Stimulated activated CD8-positive, alpha-beta memory T cell treated with anti-CD3 and anti-CD28 coated beads, Interleukin-12 subunit alpha, Interleukin-12 subunit beta, amount 100 ng/mL, for 24 hours (primary cell): ENCODE results near the gene IFI27L2.
A peak's percentile ranks its signal among the peaks of the same experiment; 100 is the strongest.

ENCODE experiments used
- DNase-seq: peaks from one replicate; pipeline ENCODE4 v3.0.0-alpha.2; 2020; ENCODE audit errors: extremely low read depth

The IFI27L2 gene

DNA sequence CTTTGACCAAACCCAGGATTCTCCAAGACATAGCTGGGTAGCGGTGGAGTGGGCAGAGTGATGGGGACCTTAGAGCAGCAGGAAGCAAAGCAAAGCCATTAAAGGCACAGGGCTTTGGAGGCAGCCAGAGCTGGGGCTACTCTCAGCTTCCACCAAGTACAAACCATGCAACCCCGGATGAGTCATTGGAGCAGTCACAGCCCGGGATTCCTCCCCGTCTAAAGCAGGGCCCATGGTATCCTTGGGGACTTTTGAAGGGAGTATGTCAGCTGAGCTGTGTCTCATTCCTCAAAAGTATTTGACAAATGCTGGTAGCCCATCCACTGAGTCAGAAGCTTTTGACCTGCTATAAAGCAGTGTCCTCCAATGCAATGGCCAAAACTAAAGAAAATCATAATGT lies 28.6 kb downstream of the IFI27L2 start:
- DNase-seq = no peak

DNA sequence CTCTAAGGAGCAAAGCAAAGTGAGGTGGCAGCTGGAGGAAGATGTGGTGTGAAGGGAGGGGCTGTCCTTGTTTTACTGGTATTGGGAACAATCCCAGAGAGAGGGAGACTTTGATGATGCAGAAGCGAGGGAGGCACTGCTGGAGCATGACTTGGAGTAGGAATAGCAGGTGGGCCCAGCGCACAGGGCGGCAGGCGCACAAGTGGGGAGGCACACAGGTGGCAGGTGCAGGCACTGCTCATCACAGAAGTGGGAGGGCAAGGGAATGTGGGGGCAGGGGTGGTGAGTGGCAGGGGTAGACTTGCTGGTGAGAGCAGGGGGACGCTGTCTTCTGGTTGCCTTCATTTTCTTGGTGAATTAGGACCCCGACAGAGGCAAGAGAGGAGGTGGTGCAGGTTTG lies 30.4 kb downstream of the IFI27L2 start:
- no peak for DNase-seq

DNA sequence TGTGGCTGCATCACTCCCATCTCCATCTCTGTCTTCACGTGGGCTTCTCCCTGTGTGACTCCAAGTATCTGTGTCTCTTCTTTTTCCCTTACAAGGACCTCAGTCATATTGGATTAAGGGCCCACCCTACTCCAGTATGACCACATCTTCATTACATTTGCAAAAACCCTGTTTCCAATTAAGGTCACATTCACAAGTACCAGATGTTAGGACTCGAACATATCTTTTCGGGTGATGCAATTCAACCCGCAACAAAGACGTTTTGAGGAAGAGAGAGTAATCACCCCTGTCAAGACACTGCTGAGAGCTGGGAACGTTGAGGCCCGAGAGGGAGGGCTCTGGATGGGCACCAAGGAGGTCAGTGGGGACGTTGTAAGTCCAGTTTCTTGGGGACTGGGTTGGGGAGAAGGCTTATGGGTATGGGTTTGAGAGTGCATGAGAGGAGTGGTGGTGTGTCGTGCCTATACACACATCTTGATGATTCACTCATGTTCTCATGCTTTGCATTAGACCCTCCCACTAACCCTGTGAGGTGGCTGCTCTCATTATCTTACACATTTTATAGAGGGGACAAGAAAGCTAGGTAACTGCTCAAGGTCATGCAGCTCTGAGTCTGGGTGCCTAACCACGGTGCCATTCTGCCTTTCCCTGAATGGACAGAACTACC lies 30.9 kb downstream of the IFI27L2 start:
- DNase-seq = no peak

DNA sequence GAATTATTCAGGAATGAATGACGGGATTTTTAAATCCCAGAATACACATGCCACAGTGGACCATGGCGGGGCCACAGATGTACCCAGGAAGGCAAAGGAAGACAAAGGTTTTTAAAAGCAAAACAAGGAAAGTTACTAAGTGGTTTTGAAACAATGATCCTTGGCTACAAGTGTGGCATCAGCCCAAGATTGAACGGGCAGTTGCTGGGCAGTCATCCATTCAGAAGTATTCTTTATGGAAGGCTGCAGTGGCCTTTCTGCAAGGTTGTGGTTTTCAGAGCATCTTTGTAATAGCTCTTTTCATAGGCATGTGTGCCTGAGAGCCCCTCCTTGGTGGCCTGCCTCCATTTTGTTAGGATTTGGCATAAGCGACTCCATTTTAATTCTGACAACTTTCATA lies 32.3 kb downstream of the IFI27L2 start:
- DNase-seq = no peak

DNA sequence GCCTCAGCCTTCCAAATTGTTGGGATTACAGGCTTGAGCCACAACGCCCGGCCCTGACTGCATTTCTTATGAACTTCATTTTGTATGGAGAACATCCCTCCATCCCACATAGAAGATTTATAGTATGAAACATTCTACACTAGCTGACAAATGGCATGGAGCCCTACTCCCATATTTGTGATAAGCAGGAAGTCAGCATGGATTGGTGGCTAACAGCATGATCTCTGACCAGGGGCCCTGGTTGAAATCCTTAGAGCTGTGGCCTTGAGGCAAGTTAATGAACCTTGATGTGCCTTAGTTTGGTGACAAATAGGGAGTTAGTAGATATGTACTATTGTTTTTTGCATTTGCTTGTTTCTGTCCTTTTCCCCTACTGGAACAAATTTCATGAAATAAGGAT lies 36.0 kb downstream of the IFI27L2 start:
- DNase-seq = no peak

DNA sequence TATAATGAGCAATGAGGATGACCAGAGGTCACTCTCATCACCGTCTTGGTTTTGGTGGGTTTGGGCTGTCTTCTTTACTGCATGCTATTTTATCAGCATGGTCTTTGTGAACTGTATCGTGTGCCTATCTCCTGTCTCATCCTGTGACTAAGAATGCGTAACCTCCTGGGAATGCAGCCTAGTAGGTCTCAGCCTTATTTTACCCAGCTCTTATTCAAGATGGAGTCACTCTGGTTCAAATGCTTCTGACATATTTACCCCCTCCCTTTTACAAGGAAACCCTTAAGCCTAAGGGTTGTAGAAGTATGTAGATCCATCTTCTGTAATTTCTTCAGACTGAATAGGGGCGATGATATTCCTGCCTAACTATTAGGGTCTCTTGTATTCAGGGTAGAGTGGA lies 39.9 kb downstream of the IFI27L2 start:
- no peak for DNase-seq

DNA sequence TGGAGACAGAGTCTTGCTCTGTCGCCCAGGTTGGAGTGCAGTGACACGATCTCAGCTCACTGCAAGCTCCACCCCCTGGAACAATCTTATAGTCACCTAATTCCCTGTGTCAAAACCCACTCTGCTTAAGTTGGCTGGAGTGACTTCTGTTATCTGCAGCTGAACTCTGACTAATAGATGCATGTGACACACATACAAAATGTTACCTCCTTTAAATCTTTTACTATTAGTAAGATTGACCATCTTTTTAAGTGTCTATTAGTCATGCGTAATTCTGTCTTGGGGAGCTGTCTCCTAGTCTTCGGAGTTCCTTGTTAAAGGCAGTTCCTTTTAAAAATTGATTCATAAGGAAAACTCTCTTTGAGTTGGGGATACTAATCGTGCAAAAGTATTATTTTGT lies 40.9 kb downstream of the IFI27L2 start:
- no peak for DNase-seq

DNA sequence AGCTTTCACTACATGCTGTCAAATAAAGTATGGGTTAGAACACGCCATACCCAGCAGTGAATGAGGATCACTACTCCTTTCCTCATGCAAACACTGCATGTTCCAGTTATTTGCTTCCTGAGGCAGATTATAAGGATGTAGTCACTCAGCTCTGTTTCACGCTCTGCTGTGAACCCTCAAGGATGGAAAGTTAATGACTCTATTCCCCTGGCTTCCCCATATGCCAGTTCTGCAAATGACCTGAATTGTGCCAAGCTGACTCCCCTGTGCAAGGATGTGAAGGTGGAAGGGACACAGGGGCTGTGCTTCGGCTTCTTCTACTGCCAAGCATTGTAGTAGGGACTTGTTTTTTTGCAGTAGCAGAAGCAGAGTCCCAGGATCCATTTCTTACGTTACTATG lies 41.5 kb downstream of the IFI27L2 start:
- no peak for DNase-seq

DNA sequence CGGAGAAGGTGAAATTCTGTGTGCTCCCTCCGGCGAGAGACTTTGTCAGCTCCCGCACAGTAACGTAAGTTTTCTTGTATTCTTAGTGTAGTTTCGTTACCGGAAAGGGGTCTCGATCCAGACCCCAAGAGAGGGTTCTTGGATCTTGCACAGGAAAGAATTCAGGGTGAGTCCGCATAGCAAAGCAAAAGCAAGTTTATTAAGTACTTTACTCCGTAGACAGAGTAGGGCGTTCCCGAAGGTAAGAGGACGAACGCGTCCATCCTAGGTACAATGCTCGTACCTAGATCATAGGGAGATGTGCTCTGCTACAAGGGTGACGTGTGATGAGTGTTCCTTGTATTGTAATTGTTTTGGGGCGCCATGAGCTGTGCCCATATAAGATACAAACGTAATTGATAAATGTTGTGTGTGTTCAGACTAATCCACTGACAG lies 48.0 kb downstream of the IFI27L2 start:
- DNase-seq = no peak

DNA sequence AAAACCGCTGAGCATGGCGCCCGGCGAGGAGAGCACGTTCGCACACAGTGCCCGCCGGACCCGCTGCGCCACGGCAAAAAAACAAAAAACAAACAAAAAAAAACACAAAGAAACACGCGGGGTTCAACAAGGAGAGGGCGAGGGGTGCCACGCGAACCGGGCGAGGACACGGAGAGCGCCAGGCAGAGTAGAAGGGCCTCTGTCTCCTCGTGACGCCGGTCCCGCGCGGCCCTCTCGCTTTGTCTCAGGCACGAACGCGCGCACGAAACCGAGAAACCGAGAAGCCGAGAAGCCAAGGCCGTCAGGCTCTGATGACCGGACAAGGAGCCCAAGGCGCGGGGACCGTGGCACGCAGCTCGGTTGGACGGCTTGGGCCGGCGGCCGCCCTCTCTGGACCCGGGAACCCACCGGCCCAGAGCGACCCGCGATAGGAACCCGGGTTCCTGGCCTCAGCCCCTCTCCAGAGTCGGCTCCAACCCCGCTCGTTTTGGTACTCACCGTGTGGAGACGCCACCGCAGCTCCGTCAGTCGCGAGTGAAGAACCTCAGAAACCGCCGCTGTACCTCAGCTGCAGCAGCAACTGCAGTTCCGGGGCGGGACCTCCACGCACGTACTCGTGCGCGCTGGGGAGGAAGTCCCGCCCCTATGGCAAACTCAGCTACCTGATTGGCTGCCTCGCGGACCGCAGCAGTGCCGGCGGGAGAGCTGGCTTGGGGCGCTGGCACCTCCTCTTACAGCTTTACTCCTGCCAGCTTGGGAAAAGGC lies 48.6 kb downstream of the IFI27L2 start, which contains the start of the genes DDX24 and IFI27L1:
DDX24 (minus strand) TSS at position 582 of the 765 bp plus-strand sequence. CDS start 1,460 bp downstream, outside the sequence.
IFI27L1 (plus strand) TSS at position 690 of the 765 bp plus-strand sequence. CDS start 15,628 bp downstream, outside the sequence.
- peak; percentile 92 for DNase-seq

DNA sequence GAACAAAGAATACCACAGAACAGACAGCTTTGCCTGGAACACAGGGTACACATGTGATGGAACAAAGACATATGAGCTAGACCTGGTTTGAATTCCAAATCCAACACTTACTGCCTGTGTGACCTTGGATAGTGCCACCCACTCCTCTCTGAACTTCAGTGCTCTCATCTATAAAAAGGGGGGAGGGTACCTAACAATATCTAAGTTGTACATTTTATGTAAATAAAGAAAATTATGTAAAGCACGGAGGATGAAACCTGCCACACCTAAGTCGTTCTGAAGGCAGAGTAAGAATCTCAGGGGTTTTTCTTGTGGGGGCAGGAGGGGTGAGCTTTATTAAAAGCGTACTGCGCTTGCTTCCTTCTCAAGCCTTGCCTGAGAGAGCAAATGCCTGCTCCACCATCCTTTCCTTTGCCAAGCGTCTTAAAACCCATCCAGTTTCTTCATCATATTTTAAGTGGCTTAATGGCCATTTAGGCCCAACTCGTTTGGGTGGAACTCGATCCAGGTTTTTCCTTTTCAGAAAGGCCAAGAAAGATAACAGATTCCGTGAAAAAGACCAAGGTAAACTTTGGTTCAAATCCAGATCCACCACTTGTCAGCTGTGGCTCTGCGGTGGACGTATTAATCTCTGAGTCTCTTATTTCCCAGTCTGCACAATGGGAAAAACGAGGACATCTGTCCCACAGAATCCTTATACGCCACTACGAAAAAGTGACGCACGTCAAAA lies 49.3 kb downstream of the IFI27L2 start:
- no peak for DNase-seq

DNA sequence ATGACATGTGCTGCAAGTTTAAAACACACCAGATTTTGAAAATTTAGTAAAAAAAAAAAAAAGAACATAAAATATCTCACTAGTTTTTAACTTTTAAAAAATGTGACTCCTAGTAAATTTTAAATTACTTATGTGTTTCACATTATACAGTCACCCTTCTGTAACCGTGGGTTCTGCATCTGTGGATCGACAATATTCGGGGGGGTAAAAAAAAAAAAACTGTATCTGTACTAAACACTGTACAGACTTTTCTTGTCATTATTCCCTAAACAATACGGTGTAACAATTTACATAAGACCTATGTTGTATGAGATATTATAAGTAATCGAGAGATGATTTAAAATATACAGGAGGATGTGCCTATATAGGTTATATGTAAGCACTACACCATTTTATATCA lies 51.6 kb downstream of the IFI27L2 start:
- DNase-seq = no peak
